Esophagus muscularis mucosa (tissue), 4 donors: ENCODE data around the gene CTRB1. TPM values are rescaled to one million over a fixed set of nuclear protein-coding genes. Genes with fewer than 3 reads are reported as not detected.
"Not testable (repeated sequence)": the region's sequence is repeated elsewhere in the genome, so short reads cannot be mapped to it uniquely, and the experiment has no call there.

Experiments
- DNase-seq: peaks from one replicate; pipeline ENCODE4 v3.0.0-alpha.2; 2017; ENCODE audit errors: extremely low spot score
- H3K27ac ChIP-seq, 4 donors: fragments of 200-600 bp; sonication (generic); replicated peaks in 1 of 4; 1 replicate in 3 of 4; 2 replicates in 1 of 4; pipeline ENCODE4 v1.5.1; 2016 to 2019; ENCODE audit warnings: mild to moderate bottlenecking in 1 of 4
- H3K27me3 ChIP-seq, 4 donors: fragments of 200-600 bp; sonication (generic); one replicate each; pipeline versions ENCODE4 v1.5.1 to v1.6.0; 2016 to 2019
- H3K36me3 ChIP-seq, 4 donors: fragments of 200-600 bp; sonication (generic); one replicate each; pipeline ENCODE4 v1.5.1; 2016 to 2019
- H3K4me1 ChIP-seq, 4 donors: fragments of 200-600 bp; sonication (generic); one replicate each; pipeline ENCODE4 v1.5.1; 2016 to 2019
- H3K4me3 ChIP-seq, 4 donors: fragments of 200-600 bp; sonication (generic); 1 replicate in 2 of 4; 2 replicates in 2 of 4; pipeline ENCODE4 v1.5.1; 2016 to 2019; ENCODE audit warnings: mild to moderate bottlenecking in 4 of 4, moderate library complexity in 1 of 4
- H3K9me3 ChIP-seq, 4 donors: fragments of 200-600 bp; sonication (generic); 1 replicate in 3 of 4; 2 replicates in 1 of 4; pipeline ENCODE4 v1.5.1; 2016 to 2019
- CTCF ChIP-seq, 3 experiments: fragments of 200-600 bp in 2 of 3; fragments of 450-650 bp in 1 of 3; sonication (generic) in 2 of 3; IDR thresholded peaks; one replicate each; pipeline ENCODE4 v1.5.1; 2017 to 2019; ENCODE audit warnings: antibody characterized with exemption in 3 of 3, mild to moderate bottlenecking in 2 of 3, moderate library complexity in 1 of 3
- EP300 ChIP-seq: sonication (generic); formaldehyde crosslinking; IDR thresholded peaks from one replicate; pipeline ENCODE4 v1.6.1; 2017; ENCODE audit warnings: antibody characterized with exemption
- POLR2A ChIP-seq: fragments of 450-650 bp; IDR thresholded peaks from one replicate; pipeline ENCODE4 v1.6.1; 2017; ENCODE audit warnings: antibody characterized with exemption, moderate library complexity, mild to moderate bottlenecking, low read depth
- POLR2AphosphoS5 ChIP-seq, 2 donors: sonication (generic); formaldehyde crosslinking; IDR thresholded peaks; one replicate each; pipeline ENCODE4 v1.6.1; 2017; ENCODE audit warnings: antibody characterized with exemption in 2 of 2
- WGBS: methylation state at CpG from one replicate; pipeline ENCODE4 v1.1.5; 2018; 5-methylcytosine and 5-hydroxymethylcytosine counted together
- intact Hi-C: fragments of 100-400 bp; cut with DNase I; formaldehyde crosslinking; loops from one replicate; pipeline ENCODE4 v1.15.1; 2023
- total RNA-seq, 4 donors: library from RNA; depleted of rRNA; stranded (reverse); fragments of >200 nt; gene quantifications; one replicate each; pipeline versions ENCODE4 v1.1.0 to v1.2.1, GENCODE V29; 2016

CTRB1 gene
- total RNA-seq, 4 donors from 2014 or later, result not detected

- peaks cover 14 to 24% (median 18%) of the 10 kb centered on the region in 4 donors for H3K4me1 ChIP-seq
- H3K27ac ChIP-seq, result no peak overlapping the region
- peaks cover 0 to 18% (median 3%) of the 10 kb centered on the region in 4 donors for H3K27me3 ChIP-seq
- TF ChIP-seq EP300, result no peak
- TF ChIP-seq CTCF (IDR thresholded peaks at IDR 0.05), result no peak
- no peak for TF ChIP-seq POLR2AphosphoS5 (IDR thresholded peaks at IDR 0.05)
- TF ChIP-seq POLR2A, result no peak
- no peaks in the 10 kb centered on the region for H3K9me3 ChIP-seq
- DNase-seq, result no peak
- H3K36me3 ChIP-seq, result no peaks in the 10 kb centered on the region
- 92% methylated on average over 12 of the region's 12 CpGs for WGBS
- intact Hi-C loops, result no loop called here
- H3K4me3 ChIP-seq, result no peak overlapping the region
Observed at GRCh38 chr16:75203096-75203495, 15.7 kb upstream of the CTRB1 start.

- 83% methylated on average over 12 of the region's 13 CpGs for WGBS
- DNase-seq, result no peak
- Histone ChIP-seq H3K4me3 (no peak overlapping the region), H3K4me1 (peaks cover 14 to 24% (median 17%) of the 10 kb centered on the region in 4 donors), H3K36me3 (no peaks in the 10 kb centered on the region), H3K9me3 (no peaks in the 10 kb centered on the region), H3K27me3 (peaks cover 0 to 14% (median 2%) of the 10 kb centered on the region in 4 donors), H3K27ac (no peak overlapping the region)
- no peak for TF ChIP-seq CTCF (IDR thresholded peaks at IDR 0.05)
- TF ChIP-seq POLR2A, result no peak
- TF ChIP-seq POLR2AphosphoS5 (IDR thresholded peaks at IDR 0.05), result no peak
- TF ChIP-seq EP300, result no peak
- intact Hi-C loops, result no loop called here
Observed at GRCh38 chr16:75203667-75204409, 14.9 kb upstream of the CTRB1 start.

- no peak for DNase-seq
- intact Hi-C loops, result no loop called here
- H3K36me3 ChIP-seq, result no peaks in the 10 kb centered on the region
- H3K27ac ChIP-seq, result no peak overlapping the region
- no peak for TF ChIP-seq CTCF (IDR thresholded peaks at IDR 0.05)
- TF ChIP-seq EP300, result no peak
- no peak for TF ChIP-seq POLR2AphosphoS5 (IDR thresholded peaks at IDR 0.05)
- TF ChIP-seq POLR2A, result no peak
- H3K4me3 ChIP-seq, result no peak overlapping the region
- no peaks in the 10 kb centered on the region for H3K9me3 ChIP-seq
- WGBS, result 89% methylated on average over 6 of the region's 6 CpGs
- peaks cover 14 to 21% (median 15%) of the 10 kb centered on the region in 4 donors for H3K4me1 ChIP-seq
- peaks cover 0 to 14% (median 2%) of the 10 kb centered on the region in 4 donors for H3K27me3 ChIP-seq
Observed at GRCh38 chr16:75204410-75204758, 14.4 kb upstream of the CTRB1 start.

GRCh38 chr16:75204905-75205304 lies 13.9 kb upstream of the CTRB1 start:
- Histone ChIP-seq H3K27me3 (peaks cover 0 to 14% (median 2%) of the 10 kb centered on the region in 4 donors), H3K4me1 (peaks cover 10 to 15% (median 10%) of the 10 kb centered on the region in 4 donors)
- H3K9me3 ChIP-seq, H3K36me3 ChIP-seq, intact Hi-C loops, H3K27ac ChIP-seq, H3K4me3 ChIP-seq, DNase-seq: not testable (repeated sequence)
- WGBS, result no CpG with 5 or more reads among the region's 20 CpGs

- H3K36me3 ChIP-seq, H3K9me3 ChIP-seq, intact Hi-C loops, DNase-seq, H3K27ac ChIP-seq, H3K4me3 ChIP-seq: not testable (repeated sequence)
- Histone ChIP-seq H3K27me3 (peaks cover 0 to 14% (median 2%) of the 10 kb centered on the region in 4 donors), H3K4me1 (peaks cover 7 to 10% (median 8%) of the 10 kb centered on the region in 4 donors)
- no CpG with 5 or more reads among the region's 19 CpGs for WGBS
Observed at GRCh38 chr16:75205438-75205837, 13.3 kb upstream of the CTRB1 start.

- intact Hi-C loops, H3K9me3 ChIP-seq, DNase-seq, H3K4me3 ChIP-seq, H3K4me1 ChIP-seq, H3K27ac ChIP-seq, H3K36me3 ChIP-seq: not testable (repeated sequence)
- peaks cover 0 to 14% (median 2%) of the 10 kb centered on the region in 4 donors for H3K27me3 ChIP-seq
- no CpG with 5 or more reads among the region's 25 CpGs for WGBS
Observed at GRCh38 chr16:75205961-75206748, 12.6 kb upstream of the CTRB1 start.
